SK-N-SH (cell line): Measurements from ENCODE around the gene PARVB. TPM values are rescaled to one million over a fixed set of nuclear protein-coding genes. Genes with fewer than 3 reads are reported as not detected.

Experiments
- CTCF ChIA-PET: fragments of 300-600, 350-600 bp; formaldehyde crosslinking; extraction: SDS; loops from one replicate; lab custom pipeline; 2021; lab: Yijun Ruan, JAX
- POLR2A ChIA-PET: fragments of 350-600 bp; sonication (Branson Sonifier 250); formaldehyde crosslinking; extraction: SDS; loops from one replicate; lab custom pipeline; 2020; ENCODE audit warnings: antibody characterized with exemption, inconsistent platforms; lab: Yijun Ruan, JAX
- DNase-seq: peaks from one replicate; pipeline ENCODE4 v3.0.0; 2012
- H2AFZ ChIP-seq: fragments of 200-600 bp; sonication (generic); 2 replicates; pipeline ENCODE4 v1.8.1; 2016; ENCODE audit warnings: antibody characterized with exemption, mild to moderate bottlenecking, low read depth
- H3F3A ChIP-seq: fragments of 200-600 bp; sonication (generic); replicated peaks from 2 replicates; pipeline ENCODE3; 2016; ENCODE audit warnings: antibody characterized with exemption, mild to moderate bottlenecking; ENCODE audit not compliant: insufficient read depth
- H3K27ac ChIP-seq, 2 experiments: fragments of 200-500 bp in 1 of 2; fragments of 200-600 bp in 1 of 2; sonication (Bioruptor generic) in 1 of 2; sonication (generic), shearing (Covaris generic) in 1 of 2; 2 replicates each; pipeline versions ENCODE4 v1.5.1 to v1.6.1; 2014 to 2016; ENCODE audit warnings: low read depth in 2 of 2, inconsistent platforms in 1 of 2, low read length in 1 of 2, mild to moderate bottlenecking in 1 of 2, mixed read lengths in 1 of 2
- H3K27me3 ChIP-seq: fragments of 200-600 bp; sonication (generic), shearing (Covaris generic); 2 replicates; pipeline ENCODE4 v1.6.1; 2016; ENCODE audit warnings: mixed run types; ENCODE audit not compliant: insufficient read depth
- H3K36me3 ChIP-seq, 2 experiments: fragments of 200-500 bp in 1 of 2; fragments of 200-600 bp in 1 of 2; sonication (Bioruptor generic) in 1 of 2; sonication (generic) in 1 of 2; replicated peaks in 1 of 2; 2 replicates each; pipeline versions ENCODE3 to v1.5.1; 2014 to 2016; ENCODE audit warnings: low read length in 1 of 2, mild to moderate bottlenecking in 1 of 2; ENCODE audit not compliant: insufficient read depth in 2 of 2, control insufficient read depth in 1 of 2
- H3K4me1 ChIP-seq, 2 experiments: fragments of 200-500 bp in 1 of 2; fragments of 200-600 bp in 1 of 2; sonication (Bioruptor generic) in 1 of 2; sonication (generic), shearing (Covaris generic) in 1 of 2; 2 replicates each; pipeline versions ENCODE4 v1.5.1 to v1.6.1; 2014 to 2016; ENCODE audit warnings: low read depth in 1 of 2, low read length in 1 of 2, mixed run types in 1 of 2; ENCODE audit not compliant: insufficient read depth in 2 of 2, control insufficient read depth in 1 of 2
- H3K4me2 ChIP-seq: fragments of 200-600 bp; sonication (generic), shearing (Covaris generic); 2 replicates; pipeline ENCODE4 v1.6.1; 2017; ENCODE audit warnings: mixed run types
- H3K4me3 ChIP-seq, 2 experiments: fragments of 200-500 bp in 1 of 2; fragments of 200-600 bp in 1 of 2; sonication (Bioruptor generic) in 1 of 2; sonication (generic), shearing (Covaris generic) in 1 of 2; 2 replicates each; pipeline versions ENCODE4 v1.5.1 to v1.8.1; 2014 to 2016; ENCODE audit warnings: low read depth in 2 of 2, inconsistent platforms in 1 of 2, low read length in 1 of 2, mild to moderate bottlenecking in 1 of 2, mixed read lengths in 1 of 2, moderate library complexity in 1 of 2
- H3K79me2 ChIP-seq: fragments of 200-600 bp; sonication (generic); 2 replicates; pipeline ENCODE4 v1.8.1; 2017; ENCODE audit warnings: mild to moderate bottlenecking; ENCODE audit not compliant: insufficient read depth
- H3K9ac ChIP-seq: fragments of 200-600 bp; sonication (generic); 2 replicates; pipeline ENCODE4 v1.6.1; 2017; ENCODE audit warnings: mixed run types
- H3K9me2 ChIP-seq: fragments of 200-600 bp; sonication (generic); 2 replicates; pipeline ENCODE4 v1.6.1; 2017; ENCODE audit warnings: mixed run types
- H3K9me3 ChIP-seq: fragments of 200-600 bp; sonication (generic); 2 replicates; pipeline ENCODE4 v1.6.1; 2017; ENCODE audit warnings: mixed run types, mild to moderate bottlenecking, moderate library complexity
- H4K20me1 ChIP-seq: fragments of 200-600 bp; sonication (generic); 2 replicates; pipeline ENCODE4 v1.6.1; 2017; ENCODE audit warnings: mild to moderate bottlenecking, mixed run types; ENCODE audit not compliant: insufficient read depth
- CHD2 ChIP-seq: fragments of 150-350 bp; IDR thresholded peaks from 2 replicates; pipeline ENCODE4 v1.6.1; 2018; ENCODE audit warnings: low read length; ENCODE audit not compliant: partially characterized antibody
- EP300 ChIP-seq, 2 experiments: IDR thresholded peaks; 2 replicates each; pipeline versions ENCODE4 v1.4.0 to v1.6.1; 2012; ENCODE audit warnings: borderline replicate concordance in 1 of 2, low read depth in 1 of 2, low read length in 1 of 2
- FOXM1 ChIP-seq: IDR thresholded peaks from 2 replicates; pipeline ENCODE4 v1.4.0; 2012; ENCODE audit warnings: low read depth, mild to moderate bottlenecking
- GABPA ChIP-seq: IDR thresholded peaks from 2 replicates; pipeline ENCODE4 v1.4.0; 2012; ENCODE audit warnings: low read depth, mild to moderate bottlenecking
- GATA2 ChIP-seq: sonication (generic); formaldehyde crosslinking; IDR thresholded peaks from 2 replicates; pipeline ENCODE4 v1.5.0; 2020; ENCODE audit warnings: mild to moderate bottlenecking, missing genetic modification reagents
- MEF2A ChIP-seq: IDR thresholded peaks from 2 replicates; pipeline ENCODE4 v1.4.0; 2012; ENCODE audit warnings: low read depth, borderline replicate concordance
- MXI1 ChIP-seq: IDR thresholded peaks from 2 replicates; pipeline ENCODE4 v1.6.1; 2012; ENCODE audit warnings: mild to moderate bottlenecking, low read depth, low read length, improper control_type of control experiment
- NFIC ChIP-seq: IDR thresholded peaks from 2 replicates; pipeline ENCODE4 v1.4.0; 2012; ENCODE audit warnings: borderline replicate concordance
- NRF1 ChIP-seq: IDR thresholded peaks from 2 replicates; pipeline ENCODE4 v1.6.1; 2012; ENCODE audit warnings: low read depth, mild to moderate bottlenecking, low read length
- POLR2AphosphoS5 ChIP-seq: IDR thresholded peaks from 2 replicates; pipeline ENCODE4 v1.6.1; 2012; ENCODE audit warnings: low read depth, low read length
- RAD21 ChIP-seq: IDR thresholded peaks from 2 replicates; pipeline ENCODE4 v1.6.1; 2012; ENCODE audit warnings: mild to moderate bottlenecking, low read length
- TCF12 ChIP-seq: IDR thresholded peaks from 2 replicates; pipeline ENCODE4 v1.4.0; 2012
- TEAD4 ChIP-seq: IDR thresholded peaks from 2 replicates; pipeline ENCODE4 v1.4.0; 2012; ENCODE audit warnings: mild to moderate bottlenecking, borderline replicate concordance; ENCODE audit not compliant: insufficient read depth
- YY1 ChIP-seq: IDR thresholded peaks from 2 replicates; pipeline ENCODE4 v1.4.0; 2012; ENCODE audit warnings: low read depth, mild to moderate bottlenecking
- WGBS: methylation state at CpG from one replicate; pipeline ENCODE4 v1.1.6; 2017; ENCODE audit warnings: low lambda C conversion rate; 5-methylcytosine and 5-hydroxymethylcytosine counted together
- polyA plus RNA-seq, 3 experiments: library from polyadenylated mRNA; depleted of rRNA; stranded (reverse); fragments of >200 nt; gene quantifications; 2 replicates each; pipeline ENCODE4 v1.2.3, GENCODE V29; 2012
- TF ChIP-seq, protein P1 (sequence below): fragments of 150-350 bp; IDR thresholded peaks from 2 replicates; pipeline ENCODE4 v1.6.1; 2016; ENCODE audit warnings: mild to moderate bottlenecking, low read depth, low read length
- TF ChIP-seq, protein P2 (sequence below): IDR thresholded peaks from 2 replicates; pipeline ENCODE4; 2012
- TF ChIP-seq, protein P3 (sequence below): IDR thresholded peaks from 2 replicates; pipeline ENCODE4 v1.4.0; 2012; ENCODE audit warnings: low read depth
- TF ChIP-seq, protein P4 (sequence below): IDR thresholded peaks from 2 replicates; pipeline ENCODE4 v1.6.1; 2012; ENCODE audit warnings: mild to moderate bottlenecking, low read depth, low read length, moderate library complexity

The PARVB gene
- polyA plus RNA-seq, 1 of the 3 experiments (the other 2 are of a cell fraction): 87.8 TPM

DNA sequence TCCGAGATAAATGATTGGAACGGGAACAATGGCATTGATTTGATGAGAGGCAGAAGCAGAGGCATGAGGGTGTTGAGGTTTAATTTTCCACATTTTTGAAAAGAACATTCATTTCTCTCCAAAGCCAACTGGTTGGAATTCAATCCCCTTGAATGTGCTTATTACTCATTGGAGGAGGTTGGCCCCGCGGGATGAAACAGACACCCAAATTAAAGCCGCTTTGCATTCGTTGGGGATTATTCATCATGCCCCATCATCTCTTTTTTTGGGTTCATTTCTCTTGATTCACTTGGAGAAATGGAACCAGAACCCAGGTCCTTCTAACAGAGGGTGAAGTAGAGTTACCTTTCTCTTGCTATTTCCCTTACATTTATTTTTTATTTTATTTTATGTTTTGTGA lies 109.1 kb downstream of the PARVB start:
- H3K79me2 ChIP-seq: no peaks in the 10 kb centered on the region
- H3K4me2 ChIP-seq: no peak overlapping the region
- peaks cover 6 to 14% of the 10 kb centered on the region in 2 experiments for H3K36me3 ChIP-seq
- CTCF ChIA-PET: no interaction called here
- H3K27me3 ChIP-seq: no peaks in the 10 kb centered on the region
- 91% methylated on average over 6 of the region's 6 CpGs for WGBS
- no peaks in the 10 kb centered on the region; the same call in 1 of the 2 replicates for H3K9me3 ChIP-seq
- H3F3A ChIP-seq: no peaks in the 10 kb centered on the region
- H3K4me1 ChIP-seq: peaks cover 0 to 11% of the 10 kb centered on the region in 2 experiments; a peak in 1 of 4 replicates
- H3K9ac ChIP-seq: no peak overlapping the region
- TF ChIP-seq TCF12 (no peak), EP300 (IDR thresholded peaks at IDR 0.05; ENCODE audit: borderline replicate concordance in 1 of 2, low read depth in 1 of 2, low read length in 1 of 2) (no peak), RAD21 (no peak), MEF2A (no peak), NFIC (no peak), NRF1 (no peak), MXI1 (no peak), GABPA (no peak), POLR2AphosphoS5 (no peak), TEAD4 (no peak), FOXM1 (no peak)
- TF ChIP-seq, protein P1, sequence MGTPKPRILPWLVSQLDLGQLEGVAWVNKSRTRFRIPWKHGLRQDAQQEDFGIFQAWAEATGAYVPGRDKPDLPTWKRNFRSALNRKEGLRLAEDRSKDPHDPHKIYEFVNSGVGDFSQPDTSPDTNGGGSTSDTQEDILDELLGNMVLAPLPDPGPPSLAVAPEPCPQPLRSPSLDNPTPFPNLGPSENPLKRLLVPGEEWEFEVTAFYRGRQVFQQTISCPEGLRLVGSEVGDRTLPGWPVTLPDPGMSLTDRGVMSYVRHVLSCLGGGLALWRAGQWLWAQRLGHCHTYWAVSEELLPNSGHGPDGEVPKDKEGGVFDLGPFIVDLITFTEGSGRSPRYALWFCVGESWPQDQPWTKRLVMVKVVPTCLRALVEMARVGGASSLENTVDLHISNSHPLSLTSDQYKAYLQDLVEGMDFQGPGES: no peak
- TF ChIP-seq, protein P2, sequence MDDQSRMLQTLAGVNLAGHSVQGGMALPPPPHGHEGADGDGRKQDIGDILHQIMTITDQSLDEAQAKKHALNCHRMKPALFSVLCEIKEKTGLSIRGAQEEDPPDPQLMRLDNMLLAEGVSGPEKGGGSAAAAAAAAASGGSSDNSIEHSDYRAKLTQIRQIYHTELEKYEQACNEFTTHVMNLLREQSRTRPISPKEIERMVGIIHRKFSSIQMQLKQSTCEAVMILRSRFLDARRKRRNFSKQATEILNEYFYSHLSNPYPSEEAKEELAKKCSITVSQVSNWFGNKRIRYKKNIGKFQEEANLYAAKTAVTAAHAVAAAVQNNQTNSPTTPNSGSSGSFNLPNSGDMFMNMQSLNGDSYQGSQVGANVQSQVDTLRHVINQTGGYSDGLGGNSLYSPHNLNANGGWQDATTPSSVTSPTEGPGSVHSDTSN: no peak
- TF ChIP-seq, protein P3, sequence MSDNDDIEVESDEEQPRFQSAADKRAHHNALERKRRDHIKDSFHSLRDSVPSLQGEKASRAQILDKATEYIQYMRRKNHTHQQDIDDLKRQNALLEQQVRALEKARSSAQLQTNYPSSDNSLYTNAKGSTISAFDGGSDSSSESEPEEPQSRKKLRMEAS: no peak
- DNase-seq: no peak
- POLR2A ChIA-PET: no interaction called here
- H3K27ac ChIP-seq: no peak overlapping the region
- no peak overlapping the region for H2AFZ ChIP-seq
- no peaks in the 10 kb centered on the region for H4K20me1 ChIP-seq
- no peak overlapping the region for H3K4me3 ChIP-seq
- H3K9me2 ChIP-seq: no peaks in the 10 kb centered on the region

DNA sequence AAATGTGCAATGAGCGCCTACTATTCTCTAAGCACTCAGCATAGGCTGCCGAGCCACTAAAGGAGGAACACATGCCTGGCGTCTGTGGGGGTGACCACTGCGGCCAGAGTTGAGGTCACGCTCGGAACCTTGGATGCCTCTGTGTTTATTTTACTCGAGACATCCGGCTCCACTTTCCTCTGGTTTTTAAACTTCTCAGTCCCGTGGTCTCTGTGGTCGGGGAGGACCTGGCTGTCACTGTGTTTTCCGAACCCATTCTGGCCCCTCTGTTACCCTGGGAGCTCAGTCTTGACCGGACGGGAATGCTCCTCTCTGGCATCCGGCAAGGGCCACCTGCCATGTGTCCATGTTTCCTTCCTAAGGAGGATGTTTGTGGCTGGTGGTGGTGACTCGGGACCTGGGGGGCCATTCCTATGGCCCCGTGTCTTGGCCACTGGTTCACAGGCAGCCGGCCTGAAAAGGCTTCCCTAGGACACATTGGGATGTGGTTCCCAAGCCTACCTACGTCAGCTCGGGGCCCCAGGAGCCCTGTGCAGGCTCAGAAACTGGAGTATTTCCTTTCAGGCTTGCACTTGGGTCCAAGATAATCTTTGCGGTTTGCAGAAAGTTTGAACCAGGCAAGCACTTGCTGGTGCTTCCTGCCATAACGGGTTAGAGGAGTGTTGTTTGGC lies 109.9 kb downstream of the PARVB start:
- 100% methylated on average over 14 of the region's 21 CpGs for WGBS
- no peak overlapping the region for H3K4me3 ChIP-seq
- no peak overlapping the region for H3K9ac ChIP-seq
- H3K36me3 ChIP-seq: peaks cover 6 to 14% of the 10 kb centered on the region in 2 experiments
- no peaks in the 10 kb centered on the region; the same call in 1 of the 2 replicates for H3K9me3 ChIP-seq
- no peaks in the 10 kb centered on the region for H3F3A ChIP-seq
- H3K27me3 ChIP-seq: no peaks in the 10 kb centered on the region
- H4K20me1 ChIP-seq: no peaks in the 10 kb centered on the region
- ChIA-PET CTCF (interaction anchor here (0.6 kb wide), 1 partner anchor 493 kb away, joined by 3 read pairs; no protein-coding TSS in a partner anchor), POLR2A (no interaction called here)
- H3K27ac ChIP-seq: no peak overlapping the region
- H3K4me1 ChIP-seq: peaks cover 0 to 11% of the 10 kb centered on the region in 2 experiments; a peak in 1 of 4 replicates
- DNase-seq: no peak
- no peak overlapping the region for H3K4me2 ChIP-seq
- no peaks in the 10 kb centered on the region for H3K79me2 ChIP-seq
- no peak overlapping the region for H2AFZ ChIP-seq
- H3K9me2 ChIP-seq: no peaks in the 10 kb centered on the region
- TF ChIP-seq GATA2 (CRISPR knock-in tag) (no peak), YY1 (no peak), CHD2 (no peak)
- TF ChIP-seq, protein P1: no peak
- TF ChIP-seq, protein P4, sequence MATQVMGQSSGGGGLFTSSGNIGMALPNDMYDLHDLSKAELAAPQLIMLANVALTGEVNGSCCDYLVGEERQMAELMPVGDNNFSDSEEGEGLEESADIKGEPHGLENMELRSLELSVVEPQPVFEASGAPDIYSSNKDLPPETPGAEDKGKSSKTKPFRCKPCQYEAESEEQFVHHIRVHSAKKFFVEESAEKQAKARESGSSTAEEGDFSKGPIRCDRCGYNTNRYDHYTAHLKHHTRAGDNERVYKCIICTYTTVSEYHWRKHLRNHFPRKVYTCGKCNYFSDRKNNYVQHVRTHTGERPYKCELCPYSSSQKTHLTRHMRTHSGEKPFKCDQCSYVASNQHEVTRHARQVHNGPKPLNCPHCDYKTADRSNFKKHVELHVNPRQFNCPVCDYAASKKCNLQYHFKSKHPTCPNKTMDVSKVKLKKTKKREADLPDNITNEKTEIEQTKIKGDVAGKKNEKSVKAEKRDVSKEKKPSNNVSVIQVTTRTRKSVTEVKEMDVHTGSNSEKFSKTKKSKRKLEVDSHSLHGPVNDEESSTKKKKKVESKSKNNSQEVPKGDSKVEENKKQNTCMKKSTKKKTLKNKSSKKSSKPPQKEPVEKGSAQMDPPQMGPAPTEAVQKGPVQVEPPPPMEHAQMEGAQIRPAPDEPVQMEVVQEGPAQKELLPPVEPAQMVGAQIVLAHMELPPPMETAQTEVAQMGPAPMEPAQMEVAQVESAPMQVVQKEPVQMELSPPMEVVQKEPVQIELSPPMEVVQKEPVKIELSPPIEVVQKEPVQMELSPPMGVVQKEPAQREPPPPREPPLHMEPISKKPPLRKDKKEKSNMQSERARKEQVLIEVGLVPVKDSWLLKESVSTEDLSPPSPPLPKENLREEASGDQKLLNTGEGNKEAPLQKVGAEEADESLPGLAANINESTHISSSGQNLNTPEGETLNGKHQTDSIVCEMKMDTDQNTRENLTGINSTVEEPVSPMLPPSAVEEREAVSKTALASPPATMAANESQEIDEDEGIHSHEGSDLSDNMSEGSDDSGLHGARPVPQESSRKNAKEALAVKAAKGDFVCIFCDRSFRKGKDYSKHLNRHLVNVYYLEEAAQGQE: no peak
